DND-41 (cell line): ENCODE data around the gene TRIOBP.

Experiments
- CTCF ChIP-seq: IDR thresholded peaks from 2 replicates; pipeline ENCODE4 v1.5.1; 2012; ENCODE audit warnings: borderline replicate concordance, low read length, moderate library complexity, mild to moderate bottlenecking; ENCODE audit not compliant: poor library complexity, severe bottlenecking; ENCODE audit errors: extremely low read depth
- EZH2 ChIP-seq: IDR thresholded peaks from 3 replicates; pipeline ENCODE4 v1.6.1; 2012; ENCODE audit warnings: borderline replicate concordance, low read depth, mild to moderate bottlenecking, moderate library complexity, low read length, inconsistent platforms; ENCODE audit not compliant: severe bottlenecking

GRCh38 chr22:37771702-37772427, 75.0 kb downstream of the TRIOBP start:
- no peak for TF ChIP-seq CTCF
- TF ChIP-seq EZH2, result no peak
